GM21515 (cell line): Measurements from ENCODE around the gene TFRC.
"Not testable (repeated sequence)": the region's sequence is repeated elsewhere in the genome, so short reads cannot be mapped to it uniquely, and the experiment has no call there.

Experiments
- ATAC-seq: cut with Tn5 transposase; IDR thresholded peaks from one replicate; pipeline ENCODE4 v1.9.1; 2021; ENCODE audit not compliant: unreplicated experiment

Gene TFRC

DNA sequence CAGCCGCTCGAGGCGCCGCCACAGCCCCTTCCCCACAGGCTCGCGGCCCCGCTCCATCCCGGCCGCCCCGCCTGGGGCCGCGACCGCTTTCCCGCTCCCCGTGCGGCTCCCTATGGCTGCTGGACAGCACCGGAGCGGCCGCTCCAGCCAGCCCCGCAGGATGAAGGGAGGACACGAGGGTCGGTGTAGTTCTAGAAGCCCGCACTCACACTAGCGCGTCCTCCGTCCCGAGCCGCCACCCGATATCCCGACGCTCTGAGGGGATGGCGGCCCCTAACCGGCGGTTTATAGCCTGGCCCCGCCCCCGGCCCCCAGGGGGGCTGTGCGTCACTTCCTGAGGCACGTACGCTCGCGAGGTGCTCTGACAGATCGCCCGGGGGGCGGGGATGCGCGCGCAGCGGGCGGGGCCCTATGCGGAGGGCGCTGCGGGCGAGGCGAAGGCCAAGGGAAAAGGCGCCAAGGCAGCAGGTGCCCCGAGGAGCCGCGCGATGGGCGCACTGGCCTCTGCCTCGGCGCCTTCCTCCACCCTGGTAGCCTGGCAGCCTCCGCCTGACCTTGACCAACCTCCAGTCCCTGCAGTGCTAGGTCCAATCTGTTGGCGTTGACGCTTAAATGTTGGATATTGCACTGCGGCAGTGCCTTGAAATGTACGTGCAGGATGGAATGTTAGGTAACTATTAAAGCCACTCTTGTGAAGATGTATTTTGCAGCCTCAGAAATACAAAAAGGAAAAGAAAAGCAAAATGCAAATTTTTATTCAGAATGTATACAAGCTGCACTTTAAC is at the start of gene TFRC:
Gene TFRC (minus strand): TSS at position 257 of the 785 bp plus-strand sequence. CDS start 4,991 bp downstream, outside the sequence.
- peak; percentile 74 for ATAC-seq

DNA sequence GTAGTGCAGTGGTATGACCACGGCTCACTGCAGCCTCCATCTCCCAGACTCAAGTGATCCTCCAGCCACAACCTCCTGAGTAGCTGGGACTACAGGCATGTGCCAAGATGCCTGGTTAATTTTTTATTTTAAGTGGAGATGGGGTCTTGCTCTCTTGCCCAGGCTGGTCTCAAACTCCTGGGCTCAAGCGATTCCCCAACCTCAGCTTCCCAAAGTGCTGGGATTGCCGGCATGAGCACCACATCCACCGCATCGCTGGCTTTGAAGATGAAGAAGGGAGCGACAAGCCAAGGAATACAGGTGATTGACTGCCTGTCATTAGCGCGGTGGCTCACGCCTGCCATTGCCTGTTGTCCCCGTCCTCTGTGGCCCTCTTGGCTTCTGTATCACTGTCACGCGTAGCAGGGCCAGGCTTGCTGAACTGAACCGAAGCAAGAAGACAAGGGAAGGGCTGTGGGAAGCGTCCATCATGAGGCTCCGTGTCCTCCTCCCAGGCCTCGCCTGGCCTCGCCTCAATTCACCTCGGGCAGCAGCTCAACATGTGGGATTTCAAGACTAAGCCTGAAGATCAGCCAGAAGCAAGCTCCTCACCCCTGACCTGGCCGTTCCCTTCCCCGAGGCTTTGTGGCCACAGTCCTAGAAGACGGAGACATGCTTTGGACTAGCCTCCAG is 46.4 kb upstream of the TFRC start:
- ATAC-seq = no peak

DNA sequence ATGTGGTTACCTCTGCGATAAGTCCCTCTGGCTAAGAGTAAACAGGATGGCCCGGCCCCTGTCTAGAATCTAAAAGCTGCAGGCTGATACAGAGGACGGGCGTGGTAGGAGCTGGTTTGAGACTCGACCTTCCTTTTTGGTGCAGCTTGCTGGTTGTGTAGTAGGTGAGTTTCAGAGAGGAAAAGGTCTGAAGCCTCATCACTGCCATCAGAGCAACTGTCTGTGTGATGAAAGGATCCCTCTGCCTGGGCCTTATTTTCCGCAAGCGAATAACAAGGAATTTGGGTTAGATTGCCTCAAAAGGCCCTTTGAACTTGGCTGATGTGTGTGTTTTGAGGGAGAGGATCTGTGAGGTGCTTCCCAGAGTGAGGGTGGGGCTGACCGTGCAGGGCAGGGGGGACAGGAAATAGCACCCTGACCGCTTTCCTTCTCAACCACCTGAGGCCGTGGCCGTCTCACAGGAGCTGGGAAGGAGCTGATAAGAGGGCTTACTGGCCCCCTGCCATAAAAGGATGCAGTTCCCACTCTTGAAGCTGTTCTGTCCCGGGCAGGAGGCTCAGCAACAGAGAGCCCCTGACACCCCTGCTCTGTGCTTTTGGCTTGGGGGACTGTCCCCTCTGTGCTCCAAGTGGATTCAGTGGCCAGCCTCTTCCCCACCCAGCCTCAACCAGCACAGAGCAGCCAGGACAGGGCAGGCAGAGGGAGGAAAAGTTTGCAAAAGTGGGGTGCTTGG is 45.6 kb upstream of the TFRC start:
- ATAC-seq = no peak

DNA sequence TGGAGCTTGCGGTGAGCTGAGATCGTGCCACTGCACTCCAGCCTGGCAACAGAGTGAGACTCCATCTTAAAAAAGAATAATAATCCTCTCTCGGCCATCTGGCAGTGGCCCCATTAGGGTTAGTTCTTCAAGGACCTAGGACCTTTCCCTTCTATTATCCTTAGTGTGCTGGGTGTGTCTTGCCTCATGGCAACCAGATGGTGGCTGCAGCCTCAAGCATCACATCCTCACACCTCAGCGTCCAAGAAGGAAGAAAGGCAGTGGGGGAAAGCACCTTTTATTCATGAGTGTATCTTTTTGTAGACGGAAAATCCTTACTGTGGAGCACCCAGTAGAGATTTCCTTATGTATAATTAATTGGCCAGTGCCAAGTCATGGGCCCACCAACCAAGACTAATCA is 42.7 kb upstream of the TFRC start:
- no peak for ATAC-seq

DNA sequence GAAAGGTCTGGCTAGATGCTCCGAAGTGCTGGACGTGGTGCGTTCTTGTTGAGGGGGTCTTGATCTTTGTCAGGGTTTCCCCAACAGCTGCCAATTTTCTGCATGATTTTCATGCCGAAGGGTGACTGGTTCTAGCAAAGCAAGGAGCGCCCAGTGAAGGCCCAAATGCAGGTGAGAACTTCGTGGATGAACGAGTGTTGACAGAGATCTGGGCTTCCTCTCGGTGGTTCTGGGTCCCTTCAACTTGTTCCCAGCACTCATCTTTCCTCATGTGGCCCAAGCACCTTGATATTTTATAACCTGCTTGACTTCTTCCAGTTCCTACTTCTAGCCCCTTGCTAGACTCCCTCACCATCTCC is 40.8 kb upstream of the TFRC start:
- no peak for ATAC-seq

DNA sequence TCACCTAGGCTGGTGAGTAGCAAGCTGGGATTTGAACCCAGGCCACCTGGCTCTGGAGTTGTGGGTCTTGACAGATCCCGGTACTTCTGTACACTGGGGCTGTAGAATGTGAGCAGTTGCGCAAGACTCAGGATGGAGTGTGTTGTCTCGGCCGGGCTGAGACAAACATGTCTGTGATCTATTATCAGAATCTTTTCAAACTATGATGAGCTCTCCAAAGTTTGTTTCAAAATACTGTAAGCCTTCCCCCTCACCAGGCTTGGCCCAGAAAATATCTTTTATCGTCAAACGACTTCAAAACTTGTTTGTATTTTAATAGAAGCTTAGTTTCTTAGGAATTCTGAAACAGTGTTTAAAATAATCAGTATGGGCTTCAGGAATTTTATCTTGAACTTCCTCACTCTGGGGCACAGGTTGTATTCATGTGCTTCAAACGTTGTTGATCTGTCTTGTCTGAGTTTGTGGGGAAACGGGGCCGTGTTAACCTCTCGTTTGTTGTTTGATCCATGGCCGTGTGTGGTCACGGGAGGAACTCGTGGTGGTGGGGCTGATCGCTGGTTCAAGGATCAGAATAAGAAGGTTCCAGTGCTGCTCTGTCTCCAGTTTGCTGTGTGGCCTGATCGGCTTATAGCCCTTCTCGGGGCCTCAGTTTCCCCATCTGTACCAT is 40.3 kb upstream of the TFRC start:
- ATAC-seq = no peak

DNA sequence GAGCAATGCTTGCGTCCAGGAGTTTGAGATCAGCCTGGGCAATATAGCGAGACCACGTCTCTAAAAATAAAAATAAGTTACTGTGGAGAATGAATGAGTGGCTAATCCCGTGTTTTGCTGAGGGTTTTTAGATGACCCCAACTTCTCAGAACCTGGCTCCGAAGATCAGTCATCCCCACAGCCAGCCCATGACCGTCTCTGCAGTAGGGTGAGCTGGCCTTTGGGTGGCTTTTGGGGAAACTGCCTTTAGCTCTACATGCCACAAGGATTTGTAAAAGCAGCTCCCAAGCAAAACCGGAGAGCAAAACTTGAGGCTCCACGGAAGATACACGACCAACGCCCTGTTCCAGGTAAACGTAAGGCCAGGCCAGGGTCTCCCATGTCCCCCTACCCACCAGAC is 39.2 kb upstream of the TFRC start:
- ATAC-seq = no peak

DNA sequence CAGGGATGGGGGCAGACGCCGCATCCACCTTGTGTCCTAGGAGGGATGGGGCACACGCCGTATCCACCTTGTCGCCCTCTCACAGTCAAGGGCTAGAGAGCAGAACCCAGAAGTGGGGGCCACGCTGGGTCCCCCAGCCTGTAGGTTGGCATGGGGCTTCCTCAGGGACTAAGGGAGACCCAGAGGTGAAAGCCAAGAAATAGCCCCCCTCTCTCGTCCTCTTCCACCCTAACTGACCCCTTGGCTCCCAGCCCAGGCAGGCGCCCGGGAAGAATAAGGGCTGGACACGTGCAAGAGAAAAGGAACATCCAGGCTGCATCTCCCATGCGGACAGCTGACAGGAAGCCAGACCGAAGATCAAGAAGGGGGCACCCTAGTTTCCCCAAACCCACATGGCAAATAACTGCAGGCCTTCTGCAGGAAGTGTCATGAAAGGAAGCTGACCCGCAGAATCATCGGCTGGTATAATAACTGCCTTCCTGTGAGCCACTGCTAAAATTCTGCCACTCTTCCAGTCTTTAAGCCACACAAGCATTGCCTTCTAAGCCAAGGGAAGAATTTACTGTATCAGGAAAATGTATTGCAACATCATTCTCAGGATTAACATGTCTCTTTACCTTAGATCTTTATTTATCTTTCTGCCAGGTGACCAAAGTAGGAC is 38.5 kb upstream of the TFRC start:
- no peak for ATAC-seq

DNA sequence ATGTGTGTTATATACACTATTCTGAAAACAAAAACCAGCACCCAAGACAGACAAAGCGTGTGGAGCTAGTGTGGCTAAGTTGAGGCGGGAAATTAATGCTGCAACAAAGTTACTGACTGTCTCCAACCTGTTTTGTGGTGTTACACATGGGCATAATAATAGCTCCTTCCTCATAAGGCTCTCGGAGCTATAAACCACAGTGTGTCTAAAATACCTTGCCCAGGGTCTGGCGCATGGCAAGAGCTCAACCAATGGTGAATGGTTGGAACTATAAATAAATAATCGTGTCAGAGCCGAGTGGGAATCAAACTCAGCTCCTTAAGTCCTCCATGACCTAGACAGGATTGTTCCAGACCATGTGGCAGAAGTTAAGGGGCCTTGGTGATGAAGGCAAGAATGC is 35.9 kb upstream of the TFRC start:
- ATAC-seq = no peak

DNA sequence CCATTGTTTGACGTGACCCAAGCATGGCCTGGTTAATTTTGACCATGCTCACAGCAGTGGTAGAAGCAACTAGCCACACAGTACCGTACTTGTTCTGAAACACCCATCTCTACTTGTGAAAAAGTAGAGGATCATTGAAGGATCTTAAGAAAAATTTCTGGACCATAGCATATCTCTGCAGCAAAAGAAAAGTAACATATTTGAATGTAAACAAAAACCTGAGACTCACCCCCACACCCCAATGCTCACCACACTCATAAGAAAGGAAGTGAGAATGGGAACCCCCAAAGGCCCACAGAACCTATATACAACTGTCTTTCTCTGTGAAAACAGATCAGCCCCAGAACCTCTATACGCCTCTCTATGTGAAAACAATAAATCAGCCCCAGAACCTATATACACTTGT is 33.8 kb upstream of the TFRC start:
- ATAC-seq = peak; percentile 71

DNA sequence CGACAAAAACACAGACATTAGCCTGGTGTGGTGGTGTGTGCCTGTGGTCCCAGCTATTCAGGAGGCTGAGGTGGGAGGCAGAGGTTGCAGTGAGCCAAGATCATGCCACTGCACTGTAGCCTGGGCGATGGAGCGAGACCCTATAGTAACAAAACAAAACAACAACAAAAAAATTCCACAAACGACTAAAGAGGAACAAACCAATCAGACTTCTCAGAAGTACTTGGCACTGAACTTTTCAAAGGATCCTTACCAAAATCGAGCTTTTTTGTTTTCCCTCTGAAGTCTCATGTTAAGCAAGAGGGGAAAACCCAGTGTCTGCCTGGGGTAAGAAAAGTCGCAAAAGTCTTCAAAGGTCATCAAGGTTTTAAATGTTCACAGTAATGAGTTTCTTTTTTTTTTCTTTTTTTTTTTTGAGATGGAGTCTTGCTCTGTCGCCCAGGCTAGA is 30.1 kb upstream of the TFRC start:
- no peak for ATAC-seq

DNA sequence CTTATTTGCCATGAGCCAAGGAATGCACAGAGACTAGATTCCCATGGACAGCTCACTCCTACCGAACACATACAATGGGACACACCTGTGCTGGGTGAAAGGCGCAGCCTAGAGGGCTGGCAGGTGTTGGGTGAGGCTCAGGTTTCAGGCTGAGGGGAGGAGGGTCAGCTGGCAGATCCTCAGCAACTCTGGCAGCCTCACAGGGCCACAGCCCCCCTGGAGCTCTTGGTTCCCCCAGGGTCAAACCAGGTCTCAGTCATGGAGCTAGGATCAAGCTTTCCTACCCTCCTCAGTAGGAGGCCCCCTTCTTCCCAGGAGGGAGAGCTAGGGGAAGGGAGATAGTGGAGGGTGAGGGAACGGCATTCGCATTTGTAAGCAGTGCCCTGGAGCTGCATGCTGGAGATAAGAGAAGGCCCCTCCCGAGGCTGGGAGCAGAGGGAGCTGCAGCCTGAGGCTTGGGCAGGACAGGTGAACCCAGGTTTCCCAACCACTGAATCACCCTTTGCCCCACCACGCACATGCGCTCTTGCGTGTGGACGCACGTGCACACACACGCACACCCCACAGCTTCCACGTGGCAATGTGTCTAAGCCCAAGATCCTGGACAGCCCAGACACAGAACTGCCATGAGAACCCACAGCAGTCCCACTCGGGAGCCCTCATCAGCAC is 26.3 kb upstream of the TFRC start:
- ATAC-seq = no peak

DNA sequence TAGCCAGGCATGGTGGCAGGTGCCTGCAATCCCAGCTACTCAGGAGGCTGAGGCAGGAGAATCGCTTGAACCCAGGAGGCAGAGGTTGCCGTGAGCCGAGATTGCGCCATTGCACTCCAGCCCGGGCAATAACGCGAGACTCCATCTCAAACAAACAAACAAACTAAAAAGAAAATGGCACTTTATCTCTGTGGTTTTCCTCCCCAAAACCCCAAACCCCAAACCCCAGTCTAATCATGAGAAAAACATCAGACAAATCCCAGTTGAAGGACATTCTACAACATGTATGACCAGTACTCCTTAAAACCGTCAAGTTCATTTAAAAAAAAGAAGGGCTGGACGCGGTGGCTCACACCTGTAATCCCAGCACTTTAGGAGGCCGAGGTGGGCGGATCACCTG is 22.8 kb upstream of the TFRC start:
- not testable (repeated sequence) for ATAC-seq

DNA sequence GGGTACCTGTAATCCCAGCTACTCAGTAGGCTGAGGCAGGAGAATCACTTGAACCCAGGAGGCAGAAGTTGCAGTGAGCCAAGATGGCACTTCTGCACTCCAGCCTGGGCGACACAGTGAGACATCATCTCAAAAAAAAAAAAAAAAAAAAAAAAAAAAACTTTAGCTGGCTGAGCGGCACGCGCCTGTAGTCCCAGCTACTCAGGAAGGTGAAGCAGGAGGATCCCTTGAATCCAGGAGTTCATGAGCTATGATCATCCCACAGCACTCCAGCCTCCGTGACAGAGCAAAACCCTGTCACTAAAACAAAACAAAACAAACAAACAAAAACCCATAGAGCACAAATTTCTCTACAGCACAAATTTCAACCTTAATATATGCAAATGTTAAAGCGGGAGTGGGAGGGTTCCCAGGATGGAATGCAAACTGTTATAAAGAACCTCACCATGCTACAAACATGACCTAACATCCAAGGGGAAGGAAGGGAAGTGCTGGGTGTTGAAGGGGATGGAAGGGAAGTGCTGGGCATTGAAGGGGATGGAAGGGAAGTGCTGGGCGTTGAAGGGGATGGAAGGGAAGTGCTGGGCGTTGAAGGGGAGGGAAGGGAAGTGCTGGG is 16.6 kb upstream of the TFRC start:
- ATAC-seq = not testable (repeated sequence)

DNA sequence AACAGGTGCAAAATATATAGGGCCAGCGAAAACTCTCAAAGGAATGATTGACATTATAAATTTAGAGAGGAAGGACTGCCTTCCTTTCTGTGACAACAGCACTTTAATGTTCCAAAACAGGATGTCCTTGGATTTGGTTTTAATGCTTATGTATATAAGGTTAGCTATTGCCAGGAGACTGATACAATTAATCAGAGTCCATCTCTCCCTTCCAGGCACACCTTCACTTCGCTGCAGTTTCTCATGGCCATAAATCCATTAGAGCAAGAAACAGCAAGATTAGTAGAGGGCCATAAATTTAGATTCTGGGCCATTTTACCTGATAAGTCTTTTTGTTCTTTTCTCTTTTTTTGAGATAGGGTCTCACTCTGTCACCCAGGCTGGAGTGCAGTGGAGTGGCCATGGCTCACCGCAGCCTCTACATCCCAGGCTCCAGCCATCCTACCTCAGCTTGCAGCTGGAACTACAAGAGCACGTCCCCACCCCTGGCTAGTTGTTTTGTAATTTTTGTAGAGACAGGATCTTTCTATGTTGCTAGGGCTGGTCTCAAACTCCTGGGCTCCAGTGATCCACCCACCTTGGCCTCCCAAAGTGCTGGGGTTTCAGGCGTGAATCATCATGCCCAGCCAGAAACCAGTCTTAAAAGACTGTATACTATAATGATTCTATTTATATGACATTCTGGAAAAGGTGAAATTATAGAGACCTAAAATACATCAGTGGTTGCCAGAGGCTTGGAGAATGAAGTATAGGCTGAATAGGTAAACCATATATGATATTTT is 15.7 kb upstream of the TFRC start:
- no peak for ATAC-seq

DNA sequence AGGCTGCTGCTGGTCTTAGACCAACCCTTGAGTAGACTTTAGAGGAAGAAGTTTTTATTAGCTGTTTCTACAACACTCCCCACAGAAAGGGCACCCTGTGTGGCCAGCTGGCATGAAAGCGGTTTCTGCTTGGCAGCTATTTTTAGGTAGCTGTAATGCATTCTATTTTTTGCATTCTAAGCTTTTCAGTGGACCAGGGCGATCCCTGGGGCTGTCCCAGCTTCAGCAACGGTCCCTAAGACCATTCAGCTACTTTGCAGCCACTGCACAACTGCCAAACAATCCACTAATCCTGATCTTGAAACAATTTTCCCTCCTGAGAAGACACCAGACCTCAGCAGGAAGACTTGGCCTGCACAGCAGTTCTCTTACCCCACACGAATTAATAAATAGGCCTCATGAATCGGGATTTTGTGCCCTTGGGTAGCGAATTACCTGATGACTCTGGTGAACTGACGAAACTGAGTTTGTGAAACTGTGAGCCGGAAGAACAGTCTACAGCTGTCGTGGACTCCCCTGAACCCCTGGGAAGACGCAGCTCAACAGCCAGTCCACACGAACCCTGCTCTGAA is 14.6 kb upstream of the TFRC start:
- peak; percentile 82 for ATAC-seq

DNA sequence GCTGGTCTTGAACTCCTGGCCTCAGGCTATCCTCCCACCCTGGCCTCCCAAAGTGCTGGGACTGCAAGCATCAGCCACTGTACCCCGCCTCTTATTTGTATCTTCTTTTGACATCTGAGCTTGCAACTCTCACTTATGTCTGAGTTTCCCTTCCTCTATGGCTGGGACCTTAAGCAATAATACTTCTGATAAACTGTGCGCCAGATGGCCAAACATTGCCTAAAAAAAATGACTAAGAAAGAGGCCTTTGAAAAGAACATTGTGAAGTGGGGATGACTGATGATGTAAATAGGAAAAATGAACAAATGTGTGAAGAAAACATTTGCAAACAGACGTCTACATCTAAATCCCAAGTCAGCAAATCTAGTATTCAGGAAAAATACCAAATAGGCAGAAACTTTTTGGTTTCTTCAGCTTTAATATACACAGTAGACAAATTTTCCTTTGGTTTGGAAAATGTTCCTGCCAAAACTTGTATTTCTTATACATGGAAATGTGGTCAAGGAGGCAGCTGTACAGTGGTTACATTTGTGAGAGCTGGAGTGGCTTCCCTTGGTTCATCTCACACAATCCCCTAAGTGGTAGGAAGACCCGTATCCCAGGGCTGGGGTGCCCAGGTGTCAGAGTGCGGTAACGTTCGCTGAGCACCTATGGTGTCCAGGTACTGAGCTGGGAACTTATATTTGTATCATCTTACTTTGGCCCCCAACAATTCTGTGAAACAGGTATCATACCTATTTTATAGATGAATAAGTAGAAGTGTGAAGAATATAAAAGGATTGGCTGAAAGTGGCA is 11.6 kb upstream of the TFRC start:
- no peak for ATAC-seq

DNA sequence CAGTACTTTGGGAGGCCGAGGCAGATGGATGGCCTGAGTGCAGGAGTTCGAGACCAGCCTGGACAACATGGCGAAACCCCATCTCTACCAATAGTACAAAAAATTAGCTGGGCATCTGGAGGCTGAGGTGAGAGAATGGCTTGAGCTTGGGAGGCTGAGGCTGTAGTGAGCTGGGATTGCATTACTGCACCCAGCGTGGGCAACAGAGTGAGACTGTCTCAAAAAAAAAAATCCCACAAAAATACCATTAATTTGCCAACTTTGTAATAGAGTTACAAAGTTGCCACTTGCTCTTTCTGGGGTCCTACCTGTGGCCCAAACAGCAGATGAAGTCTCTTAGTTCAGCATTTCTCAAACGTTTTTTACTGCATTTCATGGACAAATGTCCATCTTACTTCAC is 6.0 kb upstream of the TFRC start:
- ATAC-seq = no peak
